H1 (cell line): ENCODE results near the gene BBS12. TPM values are rescaled to one million over a fixed set of nuclear protein-coding genes. Genes with fewer than 3 reads are reported as not detected.
A peak's percentile ranks its signal among the peaks of the same experiment; 100 is the strongest.

Source experiments
- CTCF ChIA-PET: fragments of 300-600 bp; sonication (Branson Sonifier 250); formaldehyde crosslinking; loops from one replicate; lab custom pipeline; 2021; ENCODE audit not compliant: partially characterized antibody; lab: Charles Lee
- POLR2A ChIA-PET: fragments of 300-600 bp; sonication (Branson Sonifier 250); formaldehyde crosslinking; loops from one replicate; lab custom pipeline; 2021; ENCODE audit warnings: inconsistent platforms; ENCODE audit not compliant: partially characterized antibody; lab: Charles Lee
- DNase-seq, 2 experiments: peaks; one replicate each; pipeline versions ENCODE4 v3.0.0 to v3.0.0-alpha.2; 2010 to 2022; ENCODE audit warnings: low spot score in 2 of 2, low read depth in 1 of 2, mixed read lengths in 1 of 2
- FAIRE-seq: peaks from 2 replicates; lab custom pipeline; 2011; peaks lifted over from hg19 to GRCh38; lab: Jason Lieb, UNC
- H2AFZ ChIP-seq: 2 replicates; pipeline ENCODE4 v1.8.1; 2012; ENCODE audit warnings: low read length, inconsistent platforms
- H2AK5ac ChIP-seq: 2 replicates; pipeline ENCODE4 v1.6.1; 2013; ENCODE audit warnings: low read depth, low read length
- H2BK120ac ChIP-seq: replicated peaks from 2 replicates; pipeline ENCODE3; 2013; ENCODE audit warnings: low read depth, low read length, inconsistent platforms
- H2BK12ac ChIP-seq: 2 replicates; pipeline ENCODE4 v1.6.1; 2013; ENCODE audit warnings: low read depth, low read length
- H2BK15ac ChIP-seq: 2 replicates; pipeline ENCODE4 v1.6.1; 2013; ENCODE audit warnings: low read length
- H2BK20ac ChIP-seq: 2 replicates; pipeline ENCODE4 v1.6.1; 2013; ENCODE audit warnings: low read length
- H2BK5ac ChIP-seq: 2 replicates; pipeline ENCODE4 v1.6.1; 2013; ENCODE audit warnings: low read depth, low read length
- H3K14ac ChIP-seq: 2 replicates; pipeline ENCODE4 v1.6.1; 2013; ENCODE audit warnings: inconsistent platforms; ENCODE audit not compliant: insufficient read length
- H3K18ac ChIP-seq: 2 replicates; pipeline ENCODE4 v1.6.1; 2013; ENCODE audit warnings: low read length; ENCODE audit errors: extremely low read depth
- H3K23ac ChIP-seq: 2 replicates; pipeline ENCODE4 v1.6.1; 2013; ENCODE audit warnings: inconsistent platforms; ENCODE audit not compliant: insufficient read length
- H3K23me2 ChIP-seq: 2 replicates; pipeline ENCODE4 v1.6.1; 2013; ENCODE audit warnings: low read depth, low read length
- H3K27ac ChIP-seq: 2 replicates; pipeline ENCODE4 v1.6.1; 2011; ENCODE audit warnings: low read depth, low read length, inconsistent platforms
- H3K27me3 ChIP-seq, 4 experiments: replicated peaks in 1 of 4; 1 replicate in 1 of 4; 2 replicates in 3 of 4; pipeline versions ENCODE4 v1.6.1 to v1.8.1; 2011 to 2013; ENCODE audit warnings: low read length in 3 of 4, mild to moderate bottlenecking in 3 of 4, inconsistent platforms in 2 of 4, mixed read lengths in 2 of 4, moderate library complexity in 1 of 4; ENCODE audit not compliant: control insufficient read depth in 3 of 4, insufficient read depth in 3 of 4; ENCODE audit errors: extremely low read depth in 1 of 4
- H3K36me3 ChIP-seq, 4 experiments: 2 replicates each; pipeline versions ENCODE4 v1.6.1 to v1.8.1; 2011 to 2013; ENCODE audit warnings: mild to moderate bottlenecking in 4 of 4, low read length in 3 of 4, moderate library complexity in 2 of 4, control low read depth in 1 of 4, inconsistent platforms in 1 of 4; ENCODE audit not compliant: insufficient read depth in 4 of 4, control insufficient read depth in 2 of 4
- H3K4ac ChIP-seq: replicated peaks from 2 replicates; pipeline ENCODE3; 2013; ENCODE audit warnings: low read length, low read depth, mixed read lengths, inconsistent platforms; ENCODE audit not compliant: insufficient read length
- H3K4me1 ChIP-seq, 4 experiments: replicated peaks in 1 of 4; 1 replicate in 1 of 4; 2 replicates in 3 of 4; pipeline versions ENCODE4 v1.6.1 to v1.8.1; 2011 to 2013; ENCODE audit warnings: low read length in 3 of 4, inconsistent platforms in 2 of 4, mixed read lengths in 1 of 4; ENCODE audit not compliant: insufficient read depth in 4 of 4, control insufficient read depth in 3 of 4
- H3K4me2 ChIP-seq, 2 experiments: 2 replicates each; pipeline versions ENCODE4 v1.6.1 to v1.8.1; 2011 to 2013; ENCODE audit warnings: low read depth in 2 of 2, low read length in 2 of 2, control low read depth in 1 of 2, inconsistent platforms in 1 of 2, mild to moderate bottlenecking in 1 of 2; ENCODE audit not compliant: insufficient read depth in 1 of 2
- H3K4me3 ChIP-seq, 4 experiments: fragments of 200-600, 300-600 bp in 1 of 4; sonication (generic), shearing (Covaris generic), sonication (Bioruptor Twin) in 1 of 4; 2 replicates each; pipeline versions ENCODE4 v1.5.1 to v1.8.1; 2011 to 2016; ENCODE audit warnings: low read length in 4 of 4, low read depth in 3 of 4, control low read depth in 2 of 4, inconsistent platforms in 2 of 4, mild to moderate bottlenecking in 2 of 4, mixed read lengths in 1 of 4, moderate library complexity in 1 of 4; ENCODE audit not compliant: insufficient read depth in 2 of 4; ENCODE audit errors: extremely low read depth in 1 of 4
- H3K56ac ChIP-seq: replicated peaks from 2 replicates; pipeline ENCODE3; 2013; ENCODE audit warnings: low read depth, mild to moderate bottlenecking, mixed read lengths, low read length, inconsistent platforms; ENCODE audit not compliant: insufficient read length
- H3K79me1 ChIP-seq: 2 replicates; pipeline ENCODE4 v1.6.1; 2013; ENCODE audit warnings: low read depth, low read length, control low read depth
- H3K79me2 ChIP-seq, 2 experiments: 2 replicates each; pipeline versions ENCODE4 v1.6.1 to v1.8.1; 2012 to 2013; ENCODE audit warnings: low read length in 2 of 2, mild to moderate bottlenecking in 2 of 2, inconsistent platforms in 1 of 2; ENCODE audit not compliant: insufficient read depth in 2 of 2, control insufficient read depth in 1 of 2
- H3K9ac ChIP-seq, 4 experiments: replicated peaks in 1 of 4; 1 replicate in 1 of 4; 2 replicates in 3 of 4; pipeline versions ENCODE4 v1.6.1 to v1.8.1; 2011 to 2013; ENCODE audit warnings: low read depth in 3 of 4, low read length in 3 of 4, control low read depth in 2 of 4, mild to moderate bottlenecking in 2 of 4, moderate library complexity in 2 of 4, inconsistent platforms in 1 of 4; ENCODE audit errors: extremely low read depth in 1 of 4
- H3K9me3 ChIP-seq, 2 experiments: 2 replicates each; pipeline versions ENCODE4 v1.6.1 to v1.8.1; 2012 to 2013; ENCODE audit warnings: mild to moderate bottlenecking in 2 of 2, moderate library complexity in 2 of 2, control low read depth in 1 of 2, inconsistent platforms in 1 of 2, low read depth in 1 of 2, low read length in 1 of 2, mixed read lengths in 1 of 2; ENCODE audit not compliant: insufficient read depth in 2 of 2
- H4K20me1 ChIP-seq, 2 experiments: replicated peaks in 1 of 2; 2 replicates each; pipeline versions ENCODE3 to v1.8.1; 2011 to 2013; ENCODE audit warnings: inconsistent platforms in 2 of 2, low read length in 2 of 2, mild to moderate bottlenecking in 1 of 2; ENCODE audit not compliant: insufficient read depth in 2 of 2, control insufficient read depth in 1 of 2
- H4K5ac ChIP-seq: 2 replicates; pipeline ENCODE4 v1.6.1; 2013; ENCODE audit warnings: low read length, low read depth, mixed read lengths, inconsistent platforms; ENCODE audit not compliant: insufficient read length
- H4K8ac ChIP-seq: 2 replicates; pipeline ENCODE4 v1.8.0; 2013; ENCODE audit warnings: mild to moderate bottlenecking, moderate library complexity, low read length, inconsistent platforms; ENCODE audit not compliant: insufficient read depth; ENCODE audit errors: extremely low read depth
- H4K91ac ChIP-seq: replicated peaks from 2 replicates; pipeline ENCODE3; 2013; ENCODE audit warnings: low read length, mixed read lengths, inconsistent platforms; ENCODE audit not compliant: insufficient read length
- ASH2L ChIP-seq: fragments of 200-600, 300-600 bp; sonication (generic); IDR thresholded peaks from one replicate; pipeline ENCODE4 v1.7.1; 2017; ENCODE audit warnings: low read length
- CBX5 ChIP-seq: fragments of 300-800, 300-1000 bp; sonication (generic); IDR thresholded peaks from 2 replicates; pipeline ENCODE4 v1.7.1; 2016; ENCODE audit warnings: antibody characterized with exemption, low read length, low read depth
- CHD1 ChIP-seq: IDR thresholded peaks from 2 replicates; pipeline ENCODE4 v1.6.1; 2012; ENCODE audit warnings: low read depth, low read length, improper control_type of control experiment
- CHD2 ChIP-seq: IDR thresholded peaks from 2 replicates; pipeline ENCODE4 v1.6.1; 2012; ENCODE audit warnings: low read length, improper control_type of control experiment
- NANOG ChIP-seq: IDR thresholded peaks from 2 replicates; pipeline ENCODE4 v1.6.1; 2011; ENCODE audit warnings: low read length, low read depth, mild to moderate bottlenecking, inconsistent platforms; ENCODE audit not compliant: insufficient read depth, poor library complexity, severe bottlenecking
- NRF1 ChIP-seq: IDR thresholded peaks from 2 replicates; pipeline ENCODE4 v1.6.1; 2011; ENCODE audit warnings: mild to moderate bottlenecking, low read depth, low read length, improper control_type of control experiment
- POLR2AphosphoS5 ChIP-seq: IDR thresholded peaks from 2 replicates; pipeline ENCODE4 v1.6.1; 2011; ENCODE audit warnings: low read depth, low read length
- TBP ChIP-seq: IDR thresholded peaks from 2 replicates; pipeline ENCODE4 v1.6.1; 2011; ENCODE audit warnings: low read depth, low read length, improper control_type of control experiment
- WGBS, 2 experiments: shearing (Covaris generic) in 1 of 2; methylation state at CpG; one replicate each; pipeline versions ENCODE4 v1.1.6 to v1.1.7; 2013 to 2015; ENCODE audit warnings: low lambda C conversion rate in 2 of 2, mixed read lengths in 2 of 2, inconsistent platforms in 1 of 2, low coverage in 1 of 2, missing lambda C conversion rate in 1 of 2; ENCODE audit not compliant: insufficient replicate concordance in 2 of 2, insufficient coverage in 1 of 2, insufficient read length in 1 of 2; ENCODE audit errors: extremely low coverage in 1 of 2, missing lambda C conversion rate in 1 of 2; 5-methylcytosine and 5-hydroxymethylcytosine counted together
- long read RNA-seq, 2 experiments: library from RNA in 1 of 2; library from capped mRNA in 1 of 2; stranded (forward); transcript quantifications; one replicate each; pipeline ENCODE4 v2.0.0, GENCODE V29; 2021; ENCODE audit warnings: inconsistent platforms in 1 of 2
- polyA minus RNA-seq, 3 experiments: library from RNA; depleted of rRNA, polyadenylated mRNA; stranded (reverse); fragments of >200 nt; gene quantifications; 1 replicate in 2 of 3; 2 replicates in 1 of 3; pipeline ENCODE4 v1.2.3, GENCODE V29; 2011
- polyA plus RNA-seq, 7 experiments: library from polyadenylated mRNA; depleted of rRNA in 3 of 7; stranded (reverse) in 5 of 7; unstranded in 2 of 7; fragments of >200 nt in 5 of 7; fragments of 200-250 nt in 2 of 7; gene quantifications; 1 replicate in 5 of 7; 2 replicates in 1 of 7; 4 replicates in 1 of 7; pipeline versions ENCODE4 v1.2.1 to v1.2.3, GENCODE V29; 2011 to 2013; ENCODE audit warnings: missing spikeins in 2 of 7, mixed read lengths in 2 of 7
- total RNA-seq: library from RNA; stranded (reverse); fragmentation: NEBNext Ultra II Directional; extraction: Animal tissue kit (Norgen Biotek cat#: 25700); gene quantifications from 2 replicates; pipeline ENCODE4 v1.2.1, GENCODE V29; 2021
- TF ChIP-seq, protein P1 (sequence below): IDR thresholded peaks from 2 replicates; pipeline ENCODE4 v1.6.1; 2012; ENCODE audit warnings: inconsistent platforms

BBS12 gene
- total RNA-seq = 2.6 TPM in 2 replicates
- 0.44 and 0.88 TPM in 2 replicates for polyA plus RNA-seq (2011; rRNA removed)
- polyA plus RNA-seq (2011; cell fraction: cytosol; rRNA removed) = 0.89 TPM
- 0.41 TPM for polyA plus RNA-seq (2011; cell fraction: nucleus; rRNA removed)
- polyA plus RNA-seq (2012, experiment 1 of 2) = 1.6 to 3.0 TPM (median 1.9 TPM) in 4 replicates
- polyA plus RNA-seq (2012, experiment 2 of 2) = 0.21 TPM
- 1.2 TPM for polyA plus RNA-seq (2013, experiment 1 of 2)
- 1.2 TPM for polyA plus RNA-seq (2013, experiment 2 of 2)
- 1.2 and 2.0 TPM in 2 replicates for polyA minus RNA-seq (2011; rRNA and poly(A)+ RNA removed)
- polyA minus RNA-seq (2011; cell fraction: cytosol; rRNA and poly(A)+ RNA removed) = 2.1 TPM
- polyA minus RNA-seq (2011; cell fraction: nucleus; rRNA and poly(A)+ RNA removed) = 2.7 TPM
- long read RNA-seq, experiment 1, partial matches to known transcripts = 0 of 2 reads
- long read RNA-seq, experiment 1, other reads (novel, unspliced or antisense) = 2 of 2 reads
- long read RNA-seq, experiment 2, partial matches to known transcripts = 0 of 5 reads
- long read RNA-seq, experiment 2, other reads (novel, unspliced or antisense) = 0 of 5 reads

- no peak within 1 kb of the TSS for H2BK15ac ChIP-seq
- H3K27ac ChIP-seq = peak within 1 kb of the TSS; percentile 76
- peak within 1 kb of the TSS; percentile 79 to 96 for H3K4me2 ChIP-seq
- no peak within 1 kb of the TSS for H2BK120ac ChIP-seq
- H2BK5ac ChIP-seq = peak within 1 kb of the TSS; percentile 61; the same call in 1 of the 2 replicates
- no peaks in the 10 kb centered on the region for H4K20me1 ChIP-seq
- 3% methylated on average over 34 of the region's 37 CpGs; no CpG with 5 or more reads in 1 of the 2 experiments for WGBS, 2 experiments
- H4K91ac ChIP-seq = no peak within 1 kb of the TSS
- DNase-seq (peak; percentile 99), FAIRE-seq (peak; percentile 95)
- H3K56ac ChIP-seq = no peak within 1 kb of the TSS
- POLR2A ChIA-PET = interaction anchor here (0.6 to 4.0 kb wide), 11 partner anchors 9 to 630 kb away, joined by 3 to 17 read pairs (median 4); no protein-coding TSS in a partner anchor
- H3K4me1 ChIP-seq = peaks cover 0 to 10% (median 0%) of the 10 kb centered on the region in 4 experiments; a peak in 2 of 7 replicates
- H2BK12ac ChIP-seq = no peak within 1 kb of the TSS; the same call in 1 of the 2 replicates
- H3K9ac ChIP-seq = peak within 1 kb of the TSS in 3 of 4 experiments; percentile 44 to 78 (median 54); a peak in 6 of 7 replicates
- 0 out of 2 replicates have a peak within 1 kb of the TSS, but pooled peaks have one; percentile 21 for H3K18ac ChIP-seq
- H3K23ac ChIP-seq = no peak within 1 kb of the TSS
- peak within 1 kb of the TSS; percentile 35; the same call in 1 of the 2 replicates for H4K8ac ChIP-seq
- CTCF ChIA-PET = interaction anchor here (0.7 to 4.6 kb wide), 13 partner anchors 8 to 220 kb away, joined by 3 to 47 read pairs (median 4); no protein-coding TSS in a partner anchor
- H3K14ac ChIP-seq = no peak within 1 kb of the TSS
- H3K4ac ChIP-seq = no peak within 1 kb of the TSS
- H2AFZ ChIP-seq = peak within 1 kb of the TSS; percentile 89
- H3K79me2 ChIP-seq = no peaks in the 10 kb centered on the region
- H3K9me3 ChIP-seq = no peaks in the 10 kb centered on the region
- H3K23me2 ChIP-seq = peaks cover 10% of the 10 kb centered on the region
- H3K36me3 ChIP-seq = 0 out of 8 replicates have a peak, but pooled peaks cover 0 to 2% (median 0%) of the 10 kb centered on the region in 4 experiments
- no peaks in the 10 kb centered on the region for H3K79me1 ChIP-seq
- no peaks in the 10 kb centered on the region for H3K27me3 ChIP-seq
- no peak within 1 kb of the TSS for H2BK20ac ChIP-seq
- H4K5ac ChIP-seq = no peak within 1 kb of the TSS
- H2AK5ac ChIP-seq = no peak within 1 kb of the TSS
- H3K4me3 ChIP-seq = peak within 1 kb of the TSS; percentile 54 to 77 (median 74)
- TF ChIP-seq POLR2AphosphoS5 (peak; percentile 55; the same call in 1 of the 2 replicates), TBP (peak; percentile 57; the same call in 1 of the 2 replicates), ASH2L (peak; percentile 39), CHD1 (no peak), CHD2 (peak; percentile 90), CBX5 (no peak), NRF1 (peak; percentile 48; the same call in 1 of the 2 replicates), NANOG (peak; percentile 48)
- TF ChIP-seq, protein P1, sequence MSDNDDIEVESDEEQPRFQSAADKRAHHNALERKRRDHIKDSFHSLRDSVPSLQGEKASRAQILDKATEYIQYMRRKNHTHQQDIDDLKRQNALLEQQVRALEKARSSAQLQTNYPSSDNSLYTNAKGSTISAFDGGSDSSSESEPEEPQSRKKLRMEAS = no peak
Measured at GRCh38 chr4:122732329-122733026, at the start of gene BBS12. Gene BBS12 (plus strand): TSS chr4:122732704. CDS start chr4:122741893, 9,189 bp downstream.
